GM12873 (cell line): ENCODE data around the gene FHIT.

ENCODE experiments used
- CTCF ChIP-seq: IDR thresholded peaks from 2 replicates; pipeline ENCODE4 v1.5.1; 2012; ENCODE audit warnings: low read depth, mild to moderate bottlenecking, moderate library complexity, low read length, control low read depth; ENCODE audit not compliant: insufficient read depth; ENCODE audit errors: missing control alignments

FHIT gene

GRCh38 chr3:61252836-61253235, 1.6 kb upstream of the FHIT start:
- no peak for TF ChIP-seq CTCF

DNA sequence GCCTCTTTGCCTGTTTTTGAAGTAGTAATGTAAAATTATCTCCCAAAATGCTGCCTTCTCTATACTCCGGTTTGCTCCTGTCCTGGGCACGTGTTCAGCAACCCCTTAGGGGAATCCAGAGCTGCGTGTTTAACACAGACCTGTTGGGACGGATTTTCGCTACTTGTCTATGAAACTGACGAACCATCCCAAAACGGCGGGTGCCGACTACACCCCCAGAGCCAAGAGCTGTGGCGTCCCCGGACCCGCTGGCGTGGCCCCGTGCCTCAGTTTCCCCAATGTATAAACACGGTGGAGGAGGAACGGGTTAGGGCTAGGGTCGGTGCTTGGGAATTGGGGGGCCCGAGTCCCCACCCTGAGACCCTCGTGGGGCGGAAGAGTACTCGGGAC, 473 bp downstream of the FHIT start:
- TF ChIP-seq CTCF: no peak

- no peak for TF ChIP-seq CTCF
Measured at GRCh38 chr3:61248496-61248895, 2.8 kb downstream of the FHIT start.

DNA sequence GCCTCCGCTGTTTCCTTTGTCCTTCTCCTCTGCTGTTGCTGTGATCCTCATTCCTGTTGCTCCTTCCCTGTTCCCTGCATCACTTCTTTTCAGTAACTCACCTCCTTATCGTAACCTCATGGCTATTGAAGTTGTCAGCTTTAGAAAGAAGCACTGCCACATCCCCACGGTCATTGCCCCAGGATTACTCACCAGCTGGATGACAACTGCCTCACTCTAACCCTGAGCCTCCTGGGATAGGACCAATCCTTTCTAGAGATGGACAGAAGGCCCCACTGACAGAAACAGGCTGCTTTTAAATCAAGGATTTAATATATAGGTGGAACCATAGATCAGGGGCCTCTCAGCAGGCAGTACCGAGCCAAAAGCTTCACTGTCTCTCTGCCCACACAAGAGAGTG, 4.1 kb downstream of the FHIT start:
- no peak for TF ChIP-seq CTCF

GRCh38 chr3:61239871-61240270, 11.4 kb downstream of the FHIT start:
- no peak for TF ChIP-seq CTCF

- no peak for TF ChIP-seq CTCF
Measured at GRCh38 chr3:61237858-61238257, 13.4 kb downstream of the FHIT start.

DNA sequence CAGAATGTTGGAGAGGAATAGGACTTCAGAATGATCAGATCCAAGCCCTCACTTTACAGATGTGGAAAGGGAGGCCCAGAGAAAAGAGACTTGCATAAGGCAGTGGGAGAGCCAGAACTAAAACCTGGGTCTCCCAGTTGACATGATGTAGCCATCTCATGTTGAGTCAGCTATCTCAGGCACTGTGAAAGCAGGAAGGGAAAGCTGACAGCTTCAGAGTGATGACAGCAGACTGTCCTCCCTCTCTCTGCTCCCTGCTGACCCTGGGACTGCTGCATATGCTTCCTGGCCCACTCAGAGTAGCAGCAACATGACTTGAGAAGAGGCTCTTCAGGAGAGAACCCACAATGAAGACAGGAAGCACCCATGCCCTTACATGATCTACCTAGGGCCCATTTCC, 14.7 kb downstream of the FHIT start:
- no peak for TF ChIP-seq CTCF

- TF ChIP-seq CTCF: no peak
Measured at GRCh38 chr3:61233746-61234145, 17.5 kb downstream of the FHIT start.
